DOHH2 (cell line): ENCODE data around the gene FSTL1.

Experiments
- H3F3A ChIP-seq: fragments of 200-600 bp; sonication (generic), shearing (Covaris generic); 2 replicates; pipeline ENCODE4 v1.6.0; 2016; ENCODE audit warnings: antibody characterized with exemption, mild to moderate bottlenecking; ENCODE audit not compliant: control insufficient read depth, insufficient read depth
- H3K27ac ChIP-seq: fragments of 200-600 bp; sonication (generic); 2 replicates; pipeline ENCODE4 v1.5.1; 2014; ENCODE audit warnings: low read depth, mild to moderate bottlenecking, low read length, moderate library complexity
- H3K27me3 ChIP-seq: fragments of 200-600 bp; sonication (generic); 2 replicates; pipeline ENCODE4 v1.6.1; 2014; ENCODE audit warnings: mild to moderate bottlenecking, low read length, mixed read lengths; ENCODE audit not compliant: control insufficient read depth
- H3K36me3 ChIP-seq: fragments of 200-600 bp; sonication (generic); 2 replicates; pipeline ENCODE4 v1.6.1; 2014; ENCODE audit warnings: mild to moderate bottlenecking, low read length, moderate library complexity, mixed read lengths; ENCODE audit not compliant: control insufficient read depth
- H3K4me1 ChIP-seq: fragments of 200-600 bp; sonication (generic); 2 replicates; pipeline ENCODE4 v1.6.1; 2014; ENCODE audit warnings: mild to moderate bottlenecking, low read length, mixed read lengths; ENCODE audit not compliant: control insufficient read depth
- H3K4me2 ChIP-seq: fragments of 200-600 bp; sonication (generic); 2 replicates; pipeline ENCODE4 v1.6.0; 2014; ENCODE audit warnings: mild to moderate bottlenecking, low read length, moderate library complexity
- H3K4me3 ChIP-seq: fragments of 200-600 bp; sonication (generic); 2 replicates; pipeline ENCODE4 v1.5.1; 2014; ENCODE audit warnings: mild to moderate bottlenecking, low read length, mixed read lengths
- H3K79me2 ChIP-seq: fragments of 200-600 bp; sonication (generic); 2 replicates; pipeline ENCODE4 v1.6.1; 2014; ENCODE audit warnings: mild to moderate bottlenecking, low read length, mixed read lengths; ENCODE audit not compliant: control insufficient read depth
- H3K9me2 ChIP-seq: fragments of 200-600 bp; sonication (generic); replicated peaks from 2 replicates; pipeline ENCODE4 v1.6.1; 2014; ENCODE audit warnings: mild to moderate bottlenecking, low read length, mixed read lengths; ENCODE audit not compliant: control insufficient read depth
- H3K9me3 ChIP-seq: fragments of 200-600 bp; sonication (generic); 2 replicates; pipeline ENCODE4 v1.6.1; 2014; ENCODE audit warnings: antibody characterized with exemption, low read length, mixed read lengths; ENCODE audit not compliant: control insufficient read depth, insufficient read depth
- H4K20me1 ChIP-seq: fragments of 200-600 bp; sonication (generic); 2 replicates; pipeline ENCODE4 v1.6.0; 2014; ENCODE audit warnings: low read depth, mild to moderate bottlenecking, antibody characterized with exemption, low read length, moderate library complexity; ENCODE audit not compliant: control insufficient read depth, insufficient read depth
- CTCF ChIP-seq: fragments of 200-600 bp; sonication (generic); IDR thresholded peaks from one replicate; pipeline ENCODE4 v1.5.1; 2014; ENCODE audit warnings: antibody characterized with exemption, mild to moderate bottlenecking, low read depth, low read length; ENCODE audit not compliant: poor library complexity, severe bottlenecking
- EZH2phosphoT487 ChIP-seq: fragments of 200-600 bp; sonication (generic); IDR thresholded peaks from 2 replicates; pipeline ENCODE4 v1.6.1; 2017; ENCODE audit warnings: borderline replicate concordance, mild to moderate bottlenecking, antibody characterized with exemption, low read length, moderate library complexity, mixed read lengths

The FSTL1 gene

GRCh38 chr3:120446891-120447668 is 3.7 kb downstream of the FSTL1 start:
- H3K9me3 ChIP-seq: no peaks in the 10 kb centered on the region; the same call in 1 of the 2 replicates
- no peaks in the 10 kb centered on the region for H3K9me2 ChIP-seq
- no peaks in the 10 kb centered on the region for H3F3A ChIP-seq
- H4K20me1 ChIP-seq: no peaks in the 10 kb centered on the region
- TF ChIP-seq EZH2phosphoT487 (no peak), CTCF (no peak)
- H3K36me3 ChIP-seq: no peaks in the 10 kb centered on the region
- H3K27ac ChIP-seq: no peak overlapping the region
- H3K79me2 ChIP-seq: no peaks in the 10 kb centered on the region
- 0 out of 2 replicates have a peak, but pooled peaks cover 2% of the 10 kb centered on the region for H3K27me3 ChIP-seq
- no peaks in the 10 kb centered on the region for H3K4me1 ChIP-seq
- no peak overlapping the region for H3K4me3 ChIP-seq
- no peak overlapping the region for H3K4me2 ChIP-seq

- TF ChIP-seq EZH2phosphoT487 (no peak), CTCF (no peak)
- Histone ChIP-seq H3K9me2 (no peaks in the 10 kb centered on the region), H3K36me3 (no peaks in the 10 kb centered on the region), H4K20me1 (no peaks in the 10 kb centered on the region), H3K4me3 (no peak overlapping the region), H3K79me2 (no peaks in the 10 kb centered on the region), H3K4me2 (no peak overlapping the region), H3K9me3 (no peaks in the 10 kb centered on the region), H3K4me1 (no peaks in the 10 kb centered on the region), H3F3A (no peaks in the 10 kb centered on the region), H3K27ac (no peak overlapping the region), H3K27me3 (0 out of 2 replicates have a peak, but pooled peaks cover 2% of the 10 kb centered on the region)
Measured at GRCh38 chr3:120445654-120446053, 5.1 kb downstream of the FSTL1 start.

GRCh38 chr3:120443626-120444123 is 7.1 kb downstream of the FSTL1 start:
- 0 out of 2 replicates have a peak, but pooled peaks cover 2% of the 10 kb centered on the region for H3K27me3 ChIP-seq
- TF ChIP-seq EZH2phosphoT487: no peak
- TF ChIP-seq CTCF: no peak
- no peaks in the 10 kb centered on the region for H3K79me2 ChIP-seq
- no peaks in the 10 kb centered on the region for H4K20me1 ChIP-seq
- no peaks in the 10 kb centered on the region for H3F3A ChIP-seq
- H3K4me2 ChIP-seq: no peak overlapping the region
- no peaks in the 10 kb centered on the region for H3K4me1 ChIP-seq
- no peak overlapping the region for H3K4me3 ChIP-seq
- no peaks in the 10 kb centered on the region for H3K9me2 ChIP-seq
- H3K27ac ChIP-seq: no peak overlapping the region
- no peaks in the 10 kb centered on the region for H3K9me3 ChIP-seq
- no peaks in the 10 kb centered on the region for H3K36me3 ChIP-seq
